ENCODE measurements around the gene MAGEB17.
"Not testable (repeated sequence)": the region's sequence is repeated elsewhere in the genome, so short reads cannot be mapped to it uniquely, and the experiment has no call there.

MAGEB17 gene

DNA sequence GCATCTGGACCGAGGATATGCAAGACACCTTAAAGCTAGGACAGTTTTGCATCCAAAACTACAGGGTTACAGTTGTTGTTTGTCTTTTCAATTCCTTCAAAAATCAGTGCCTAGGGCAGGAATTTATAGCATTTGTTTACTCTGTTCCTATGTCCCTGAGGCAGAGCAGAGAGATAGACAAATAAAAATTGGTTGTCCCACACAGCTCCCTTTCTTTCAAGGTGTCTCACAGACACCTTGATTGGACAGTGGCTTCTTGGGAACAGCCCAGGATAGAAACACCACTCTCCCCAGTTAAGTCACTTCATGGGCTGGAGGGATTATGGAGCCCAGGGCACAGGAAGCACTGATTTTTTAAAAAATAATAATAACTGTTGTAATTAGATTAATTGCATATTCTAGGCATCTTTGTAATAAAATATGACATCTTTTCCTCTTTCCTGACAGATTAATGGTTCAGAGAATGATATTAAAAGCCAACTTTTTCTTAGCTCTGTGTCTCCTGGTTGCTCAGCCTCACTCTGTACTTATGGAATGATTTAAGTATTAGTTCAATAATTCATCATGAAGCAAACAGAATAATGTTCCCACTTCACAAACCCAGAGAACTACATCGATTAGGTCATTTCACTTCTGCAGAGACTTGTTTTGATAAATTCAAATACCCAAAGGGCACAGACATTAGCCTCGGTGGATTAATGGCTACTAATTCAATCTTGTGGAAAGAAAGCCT is 8.2 kb downstream of the MAGEB17 start:
- no peak for TF ChIP-seq ZFX (IDR thresholded peaks at IDR 0.05; ENCODE audit: borderline replicate concordance)
- TF ChIP-seq, protein P1, sequence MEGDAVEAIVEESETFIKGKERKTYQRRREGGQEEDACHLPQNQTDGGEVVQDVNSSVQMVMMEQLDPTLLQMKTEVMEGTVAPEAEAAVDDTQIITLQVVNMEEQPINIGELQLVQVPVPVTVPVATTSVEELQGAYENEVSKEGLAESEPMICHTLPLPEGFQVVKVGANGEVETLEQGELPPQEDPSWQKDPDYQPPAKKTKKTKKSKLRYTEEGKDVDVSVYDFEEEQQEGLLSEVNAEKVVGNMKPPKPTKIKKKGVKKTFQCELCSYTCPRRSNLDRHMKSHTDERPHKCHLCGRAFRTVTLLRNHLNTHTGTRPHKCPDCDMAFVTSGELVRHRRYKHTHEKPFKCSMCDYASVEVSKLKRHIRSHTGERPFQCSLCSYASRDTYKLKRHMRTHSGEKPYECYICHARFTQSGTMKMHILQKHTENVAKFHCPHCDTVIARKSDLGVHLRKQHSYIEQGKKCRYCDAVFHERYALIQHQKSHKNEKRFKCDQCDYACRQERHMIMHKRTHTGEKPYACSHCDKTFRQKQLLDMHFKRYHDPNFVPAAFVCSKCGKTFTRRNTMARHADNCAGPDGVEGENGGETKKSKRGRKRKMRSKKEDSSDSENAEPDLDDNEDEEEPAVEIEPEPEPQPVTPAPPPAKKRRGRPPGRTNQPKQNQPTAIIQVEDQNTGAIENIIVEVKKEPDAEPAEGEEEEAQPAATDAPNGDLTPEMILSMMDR (IDR thresholded peaks at IDR 0.05) = no peak
- no peak overlapping the region for H3K27ac ChIP-seq

DNA sequence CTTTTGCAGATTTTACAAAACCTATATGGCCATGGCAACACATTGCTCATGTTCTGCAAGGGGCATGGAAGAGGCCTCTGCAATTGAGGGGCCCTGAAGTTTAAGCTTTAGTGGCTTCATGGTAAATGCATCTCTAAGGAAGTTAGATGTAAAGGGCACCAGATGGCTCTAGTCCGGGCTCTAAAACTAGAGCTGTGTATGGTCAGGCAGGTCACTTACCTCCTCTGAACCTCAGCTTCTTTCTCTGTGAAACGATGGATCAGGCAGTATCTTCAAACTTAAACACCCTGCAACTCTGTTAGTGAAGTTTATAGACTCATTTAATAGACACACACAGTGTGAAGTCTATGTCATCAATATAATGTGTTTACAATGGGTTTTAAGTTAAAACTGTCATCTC is 10.0 kb downstream of the MAGEB17 start:
- H3K27ac ChIP-seq = no peak overlapping the region
- no peak for TF ChIP-seq ZFX (IDR thresholded peaks at IDR 0.05; ENCODE audit: borderline replicate concordance)
- TF ChIP-seq, protein P1 (IDR thresholded peaks at IDR 0.05) = no peak

DNA sequence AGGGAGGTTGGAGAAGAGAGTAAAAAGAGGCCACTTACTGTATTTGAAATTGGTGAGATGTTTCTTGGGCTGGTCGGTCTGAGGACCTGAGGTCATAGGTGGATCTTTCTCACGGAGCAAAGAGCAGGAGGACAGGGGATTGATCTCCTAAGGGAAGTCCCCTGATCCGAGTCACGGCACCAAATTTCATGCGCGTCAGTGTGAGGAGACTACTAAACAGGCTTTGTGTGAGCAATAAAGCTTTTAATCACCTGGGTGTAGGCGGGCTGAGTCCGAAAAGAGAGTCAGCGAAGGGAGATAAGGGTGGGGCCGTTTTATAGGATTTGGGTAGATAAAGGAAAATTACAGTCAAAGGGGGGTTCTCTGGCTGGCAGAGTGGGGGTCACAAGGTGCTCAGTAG is 16.6 kb downstream of the MAGEB17 start:
- H3K27ac ChIP-seq = not testable (repeated sequence)

DNA sequence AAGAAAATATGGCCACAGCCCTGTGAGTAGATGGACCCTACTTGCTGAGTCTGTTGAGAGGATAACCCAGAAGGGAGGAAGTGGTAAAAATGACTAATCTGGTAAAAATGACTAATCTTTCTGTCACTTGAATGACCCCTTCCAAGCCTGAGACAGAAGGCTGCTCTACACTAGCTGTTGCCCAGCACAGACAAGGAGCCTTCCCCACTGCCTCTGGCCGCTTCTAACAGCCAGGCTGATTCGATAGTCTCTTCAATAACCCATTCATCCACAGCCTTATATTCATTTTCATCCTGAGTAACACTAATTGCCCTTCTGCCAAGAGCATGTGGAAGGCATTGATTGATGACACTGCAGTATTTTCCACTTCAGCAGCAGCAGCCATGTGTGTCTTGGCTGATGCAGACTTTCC is 18.4 kb downstream of the MAGEB17 start:
- no peak overlapping the region for H3K27ac ChIP-seq
- no peak for TF ChIP-seq ZFX (IDR thresholded peaks at IDR 0.05; ENCODE audit: borderline replicate concordance)
- TF ChIP-seq, protein P1 (IDR thresholded peaks at IDR 0.05) = no peak

DNA sequence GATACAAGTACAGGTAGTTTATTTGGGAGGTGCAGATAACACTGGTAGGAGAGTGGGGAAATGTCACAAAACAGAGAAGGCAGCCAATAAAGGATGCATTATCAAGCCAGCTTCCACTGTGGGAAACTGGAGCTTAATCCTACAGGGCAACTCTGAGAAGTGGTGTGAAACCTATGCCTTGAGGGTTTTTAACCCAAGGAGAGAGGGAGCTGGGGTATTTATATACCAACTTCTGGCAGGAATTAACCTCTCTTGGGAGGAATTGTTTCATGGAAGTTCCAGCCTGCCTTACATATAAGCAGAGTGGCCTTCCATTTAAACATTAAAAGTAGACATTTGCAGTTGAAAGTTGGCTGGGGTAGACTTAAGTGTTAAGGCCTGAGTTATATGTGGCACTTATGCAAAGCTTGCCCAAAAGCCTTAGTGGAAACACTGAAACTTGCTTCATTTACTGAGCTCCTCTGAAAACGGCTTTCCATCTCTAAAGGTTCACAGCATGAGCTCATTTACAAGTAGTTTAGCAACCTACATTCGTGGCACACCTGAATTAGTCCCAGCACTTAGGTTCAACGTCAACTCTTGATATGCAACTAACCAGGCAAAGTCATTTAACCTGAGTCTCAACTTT is 19.2 kb downstream of the MAGEB17 start:
- no peak overlapping the region for H3K27ac ChIP-seq
- TF ChIP-seq, protein P1 (IDR thresholded peaks at IDR 0.05) = no peak
- TF ChIP-seq ZFX (IDR thresholded peaks at IDR 0.05; ENCODE audit: borderline replicate concordance) = no peak

DNA sequence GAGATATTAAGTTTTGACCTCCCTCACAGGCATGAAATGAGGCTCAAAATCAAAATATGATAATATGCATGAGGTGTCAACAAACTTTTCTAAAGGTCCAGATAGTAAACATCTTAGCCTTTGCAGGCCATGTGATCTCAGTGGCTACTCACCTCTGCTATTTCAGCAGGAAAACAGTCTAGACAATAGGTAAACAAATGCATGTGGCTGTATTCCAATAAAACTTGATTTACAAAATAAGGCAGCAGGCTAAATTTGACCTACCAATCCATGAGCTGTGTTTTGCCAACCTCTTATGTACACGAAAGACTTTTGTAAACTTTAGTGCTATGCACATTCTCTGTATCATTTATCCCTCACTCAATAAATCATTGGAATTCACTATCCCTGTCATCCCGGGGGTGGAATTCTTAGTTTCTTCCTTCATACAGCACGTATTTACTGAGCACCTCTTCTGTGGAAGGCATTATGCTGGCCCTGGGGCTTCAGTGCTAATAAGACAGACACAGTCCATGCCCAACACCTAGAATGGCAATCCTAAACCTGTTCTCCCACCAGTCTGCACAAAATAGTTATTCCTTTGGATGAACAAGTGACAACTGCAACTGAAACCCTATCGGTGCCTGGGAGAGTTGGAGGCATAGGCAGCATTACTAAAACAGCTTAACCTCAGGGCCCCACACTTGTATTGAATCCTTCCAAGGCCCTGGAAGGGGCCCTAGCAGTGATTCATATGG is 19.9 kb downstream of the MAGEB17 start:
- TF ChIP-seq ZFX (IDR thresholded peaks at IDR 0.05; ENCODE audit: borderline replicate concordance) = no peak
- TF ChIP-seq, protein P1 (IDR thresholded peaks at IDR 0.05) = no peak
- H3K27ac ChIP-seq = no peak overlapping the region

DNA sequence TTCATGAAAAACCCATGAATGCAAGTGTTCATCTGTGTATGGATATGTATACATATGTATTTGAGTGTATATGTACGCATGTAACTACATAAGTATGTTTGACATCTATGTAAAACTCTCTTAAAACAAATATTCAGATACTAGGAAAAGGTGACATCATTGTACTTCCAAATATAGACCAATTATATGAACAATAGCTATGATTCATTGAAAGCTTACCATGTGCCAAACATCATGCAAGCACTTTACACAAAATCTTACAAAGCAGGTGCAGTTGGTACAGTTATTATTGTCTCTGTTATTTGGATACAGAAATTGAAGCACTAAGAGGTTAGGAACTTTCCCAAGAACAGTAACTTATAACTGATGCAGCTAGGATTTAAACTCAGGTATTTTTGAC is 21.4 kb downstream of the MAGEB17 start:
- TF ChIP-seq, protein P1 (IDR thresholded peaks at IDR 0.05) = no peak
- TF ChIP-seq ZFX (IDR thresholded peaks at IDR 0.05; ENCODE audit: borderline replicate concordance) = no peak
- H3K27ac ChIP-seq = no peak overlapping the region
